Measurements from ENCODE around the gene UNC5B.

Gene UNC5B

DNA sequence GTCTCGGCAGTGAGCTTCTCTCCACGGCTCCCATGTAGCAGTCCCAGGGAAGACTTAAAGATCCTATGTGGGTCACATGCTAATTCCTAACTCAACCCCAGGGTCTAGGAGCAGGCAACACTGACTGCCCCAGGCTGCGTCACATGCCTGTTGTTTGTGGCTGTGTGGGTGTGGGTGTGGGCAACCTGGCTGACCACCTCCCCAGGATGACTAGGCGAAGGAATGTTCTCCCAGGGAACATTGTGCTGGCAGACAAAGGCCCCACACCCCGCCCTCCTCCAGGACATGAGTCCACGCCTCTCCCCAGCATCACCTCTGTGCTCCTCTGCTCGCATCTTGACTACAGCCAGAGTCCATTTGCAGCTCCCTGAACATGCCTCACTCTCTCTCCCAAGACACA, 137.0 kb downstream of the UNC5B start:
- no peak for DNase-seq

DNA sequence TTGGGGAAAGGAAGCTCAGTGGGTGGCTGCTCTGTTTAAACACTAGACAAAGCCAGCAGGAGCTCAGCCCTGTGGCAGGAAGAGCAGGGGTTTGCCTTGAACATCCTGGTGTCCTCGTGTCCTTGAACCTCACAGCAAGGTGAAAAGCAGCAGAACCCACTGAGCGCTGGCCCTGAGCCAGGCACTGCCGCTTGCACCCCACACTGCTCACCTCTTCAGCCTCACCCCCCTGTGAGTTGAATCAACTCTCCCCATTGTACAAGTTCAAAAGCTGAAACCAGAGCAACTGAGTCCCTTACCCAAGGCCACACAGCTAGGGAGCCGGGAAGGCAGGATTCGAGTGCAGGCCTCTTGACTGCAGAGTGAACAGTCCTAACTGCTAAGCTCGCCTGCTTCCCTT, 138.7 kb downstream of the UNC5B start:
- no peak for DNase-seq

DNA sequence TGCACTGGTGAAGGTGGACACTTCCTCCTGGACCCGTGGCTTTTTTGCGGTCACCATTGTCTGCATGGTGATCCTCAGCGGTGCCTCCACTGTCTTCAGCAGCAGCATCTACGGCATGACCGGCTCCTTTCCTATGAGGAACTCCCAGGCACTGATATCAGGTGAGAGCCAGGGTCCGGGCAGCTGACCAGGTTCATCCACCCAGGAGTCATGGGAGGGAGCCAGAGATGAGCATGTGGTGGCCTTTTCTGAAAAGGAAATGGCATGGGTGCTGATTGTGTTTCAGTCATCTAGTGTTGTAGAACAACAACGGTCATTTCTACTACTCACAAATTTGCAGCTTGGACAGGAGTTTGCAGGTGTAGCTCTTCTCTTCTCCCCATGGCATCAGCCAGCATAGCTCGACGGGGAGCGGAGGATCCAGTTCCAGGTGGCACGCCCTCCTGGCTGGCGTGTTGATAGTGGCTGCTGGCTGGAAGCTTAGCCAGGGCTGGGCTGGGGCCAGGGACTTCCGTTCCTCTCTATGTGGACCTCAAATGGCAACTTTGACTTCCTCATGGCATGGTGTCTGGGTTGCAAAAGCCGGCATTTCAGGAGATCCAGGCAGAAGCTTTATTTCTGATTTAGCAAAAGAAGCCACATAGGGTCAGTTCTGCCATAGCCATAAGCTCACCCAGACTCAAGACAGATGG, 139.4 kb downstream of the UNC5B start:
- DNase-seq: no peak

Data from hematopoietic multipotent progenitor cell treated with erythropoietin and hydrocortisone succinate and interleukin-3 and kit ligand, for 8 days (in vitro differentiated cells).